ENCODE data around the gene CHN2. TPM values are rescaled to one million over a fixed set of nuclear protein-coding genes. Genes with fewer than 3 reads are reported as not detected.

CHN2 gene
- total RNA-seq, 1 donor from 2014 or later: 36.1 TPM

DNA sequence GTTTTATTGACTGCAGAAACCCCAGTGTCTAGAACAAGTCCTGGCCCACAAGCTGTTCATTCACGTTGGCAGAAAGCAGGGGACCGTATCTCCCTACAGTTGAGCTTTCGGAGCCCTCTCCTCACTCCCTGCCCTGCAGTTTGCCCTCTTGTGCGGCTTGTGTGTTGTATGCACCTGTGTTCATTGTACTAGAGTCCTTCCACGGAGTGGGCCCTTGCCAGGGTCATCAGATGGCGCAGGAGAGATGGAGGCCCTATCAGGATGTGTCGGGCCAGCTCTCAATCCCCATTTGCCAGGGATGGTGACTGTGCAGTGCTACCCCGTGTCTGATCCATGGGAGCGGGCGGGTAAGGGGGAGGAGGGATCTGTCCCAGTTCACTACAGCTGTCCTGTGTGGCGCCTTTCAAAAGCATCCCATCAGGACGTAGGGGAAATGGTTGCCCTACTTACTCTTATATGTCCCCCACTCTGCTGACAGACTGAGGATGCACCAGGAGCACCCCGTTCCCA, 291.7 kb downstream of the CHN2 start:
- DNase-seq: no peak
- H3K27ac ChIP-seq (replicated peaks): no peak overlapping the region

GRCh38 chr7:29487424-29487823, 292.8 kb downstream of the CHN2 start:
- TF ChIP-seq, protein P1, sequence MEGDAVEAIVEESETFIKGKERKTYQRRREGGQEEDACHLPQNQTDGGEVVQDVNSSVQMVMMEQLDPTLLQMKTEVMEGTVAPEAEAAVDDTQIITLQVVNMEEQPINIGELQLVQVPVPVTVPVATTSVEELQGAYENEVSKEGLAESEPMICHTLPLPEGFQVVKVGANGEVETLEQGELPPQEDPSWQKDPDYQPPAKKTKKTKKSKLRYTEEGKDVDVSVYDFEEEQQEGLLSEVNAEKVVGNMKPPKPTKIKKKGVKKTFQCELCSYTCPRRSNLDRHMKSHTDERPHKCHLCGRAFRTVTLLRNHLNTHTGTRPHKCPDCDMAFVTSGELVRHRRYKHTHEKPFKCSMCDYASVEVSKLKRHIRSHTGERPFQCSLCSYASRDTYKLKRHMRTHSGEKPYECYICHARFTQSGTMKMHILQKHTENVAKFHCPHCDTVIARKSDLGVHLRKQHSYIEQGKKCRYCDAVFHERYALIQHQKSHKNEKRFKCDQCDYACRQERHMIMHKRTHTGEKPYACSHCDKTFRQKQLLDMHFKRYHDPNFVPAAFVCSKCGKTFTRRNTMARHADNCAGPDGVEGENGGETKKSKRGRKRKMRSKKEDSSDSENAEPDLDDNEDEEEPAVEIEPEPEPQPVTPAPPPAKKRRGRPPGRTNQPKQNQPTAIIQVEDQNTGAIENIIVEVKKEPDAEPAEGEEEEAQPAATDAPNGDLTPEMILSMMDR (IDR thresholded peaks at IDR 0.05; ENCODE audit: borderline replicate concordance): no peak
- Histone ChIP-seq H3K4me3 (no peak overlapping the region), H3K36me3 (no peaks in the 10 kb centered on the region), H3K27me3 (ENCODE audit: low read depth) (no peaks in the 10 kb centered on the region), H3K27ac (replicated peaks) (peak overlapping the region; percentile 51), H3K4me1 (peaks cover 51% of the 10 kb centered on the region), H3K9me3 (replicated peaks) (no peaks in the 10 kb centered on the region)
- intact Hi-C loops (cut with micrococcal nuclease): no loop called here
- no peak for DNase-seq

More for the DNA sequence above, 291.7 kb downstream of the CHN2 start:
- intact Hi-C loops (cut with micrococcal nuclease): no loop called here
- TF ChIP-seq, protein P1 (IDR thresholded peaks at IDR 0.05; ENCODE audit: borderline replicate concordance): no peak
- no peak overlapping the region for H3K4me3 ChIP-seq
- H3K9me3 ChIP-seq (replicated peaks): no peaks in the 10 kb centered on the region
- peaks cover 63% of the 10 kb centered on the region for H3K4me1 ChIP-seq
- no peaks in the 10 kb centered on the region for H3K27me3 ChIP-seq (ENCODE audit: low read depth)
- no peaks in the 10 kb centered on the region for H3K36me3 ChIP-seq

DNA sequence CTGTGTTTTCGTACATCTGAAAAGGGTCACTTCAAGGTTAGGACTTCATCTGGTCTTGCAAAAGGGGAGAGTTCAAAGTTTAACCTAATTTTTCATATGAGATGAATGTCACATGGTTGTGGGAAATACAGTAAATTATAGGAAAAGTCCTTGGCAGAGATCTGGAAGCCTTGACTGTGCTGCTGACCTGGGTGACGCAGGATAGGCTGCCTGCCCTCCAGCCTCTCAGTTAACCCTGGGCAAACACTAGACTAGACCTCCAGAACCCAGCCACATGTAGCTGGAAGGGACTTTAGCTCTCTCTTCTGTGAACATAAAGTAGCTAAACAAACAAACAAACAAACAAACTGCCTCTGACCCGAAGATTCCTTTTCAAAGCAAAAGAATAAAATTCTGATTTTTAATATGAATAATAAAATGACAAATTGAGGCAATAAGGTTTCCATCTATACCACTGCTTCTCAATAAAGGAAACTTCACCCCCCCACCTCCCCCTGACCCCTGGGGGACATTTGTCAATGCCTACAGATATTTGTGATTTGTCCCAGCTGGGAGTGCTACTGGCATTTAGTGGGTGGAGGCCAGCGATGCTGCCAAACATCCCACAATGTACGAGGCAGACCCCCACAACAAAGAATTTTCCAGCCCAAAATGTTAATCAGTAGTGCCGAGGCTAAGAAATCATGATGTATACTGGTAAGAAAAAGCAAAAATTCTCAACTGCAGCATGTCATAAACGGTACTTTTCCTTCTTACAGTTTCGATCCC, 293.8 kb downstream of the CHN2 start:
- Histone ChIP-seq H3K4me1 (peaks cover 45% of the 10 kb centered on the region), H3K4me3 (peak overlapping the region; percentile 19), H3K27ac (replicated peaks) (peak overlapping the region; percentile 51), H3K36me3 (no peaks in the 10 kb centered on the region), H3K9me3 (replicated peaks) (no peaks in the 10 kb centered on the region), H3K27me3 (ENCODE audit: low read depth) (no peaks in the 10 kb centered on the region)
- intact Hi-C loops (cut with micrococcal nuclease): no loop called here
- TF ChIP-seq, protein P1 (IDR thresholded peaks at IDR 0.05; ENCODE audit: borderline replicate concordance): no peak
- no peak for DNase-seq

DNA sequence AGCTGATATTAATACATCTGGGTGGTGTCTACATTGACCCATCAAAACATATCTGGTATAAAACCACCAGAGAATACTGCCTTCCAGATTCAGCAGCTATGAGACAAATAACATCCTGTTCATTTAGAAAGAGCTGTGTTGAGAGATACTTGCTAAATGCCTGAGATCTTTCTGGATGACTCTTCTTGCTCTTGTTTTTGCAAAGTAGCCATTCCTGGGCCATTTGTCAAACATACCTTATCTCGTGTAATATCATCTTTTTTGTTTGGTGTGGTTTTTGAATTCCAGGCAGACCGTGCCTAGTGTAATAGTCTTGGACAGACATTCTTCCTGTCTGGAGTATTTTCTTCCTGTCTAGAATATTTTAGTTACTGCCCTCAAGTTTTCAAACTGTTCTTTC, 294.4 kb downstream of the CHN2 start:
- DNase-seq: no peak
- Histone ChIP-seq H3K36me3 (no peaks in the 10 kb centered on the region), H3K4me1 (peaks cover 43% of the 10 kb centered on the region), H3K27me3 (ENCODE audit: low read depth) (no peaks in the 10 kb centered on the region), H3K4me3 (peak overlapping the region; percentile 19), H3K27ac (replicated peaks) (peak overlapping the region; percentile 51), H3K9me3 (replicated peaks) (no peaks in the 10 kb centered on the region)
- TF ChIP-seq, protein P1 (IDR thresholded peaks at IDR 0.05; ENCODE audit: borderline replicate concordance): no peak
- intact Hi-C loops (cut with micrococcal nuclease): no loop called here

DNA sequence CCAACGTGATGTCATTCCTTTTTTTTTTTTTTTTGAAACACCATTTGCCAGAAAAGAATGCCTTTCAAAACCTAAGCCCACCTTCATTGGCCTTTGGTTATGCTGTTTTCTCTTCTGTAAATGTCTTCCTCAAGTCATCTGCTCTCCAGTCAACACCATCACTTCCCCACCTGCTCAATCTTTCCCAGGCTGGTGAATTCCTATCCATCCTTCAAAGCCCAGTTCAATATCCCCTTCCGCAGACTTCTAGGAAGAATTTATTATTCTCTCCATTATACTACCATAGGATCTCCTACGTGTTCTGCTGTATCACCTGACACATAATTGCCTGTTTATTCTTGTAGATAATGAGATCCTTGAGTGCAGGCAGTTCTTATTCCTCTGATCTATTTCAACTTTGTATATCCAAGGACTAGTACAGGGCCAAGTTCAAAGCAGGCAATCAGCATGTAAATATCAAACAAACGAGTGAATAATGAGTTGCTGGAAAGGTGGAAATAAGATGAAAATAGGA, 295.6 kb downstream of the CHN2 start:
- TF ChIP-seq, protein P1 (IDR thresholded peaks at IDR 0.05; ENCODE audit: borderline replicate concordance): no peak
- intact Hi-C loops (cut with micrococcal nuclease): no loop called here
- peaks cover 33% of the 10 kb centered on the region for H3K4me1 ChIP-seq
- H3K36me3 ChIP-seq: no peaks in the 10 kb centered on the region
- H3K4me3 ChIP-seq: no peak overlapping the region
- no peaks in the 10 kb centered on the region for H3K27me3 ChIP-seq (ENCODE audit: low read depth)
- H3K27ac ChIP-seq (replicated peaks): no peak overlapping the region
- no peaks in the 10 kb centered on the region for H3K9me3 ChIP-seq (replicated peaks)
- no peak for DNase-seq
